Rectal smooth muscle tissue (tissue), 1 donor: ENCODE data around the gene IMP3.

Source experiments
- H3K27ac ChIP-seq: one replicate; pipeline ENCODE4 v1.7.0; 2013; ENCODE audit warnings: low read depth, low read length, inconsistent platforms
- H3K27me3 ChIP-seq: one replicate; pipeline ENCODE4 v1.7.0; 2013; ENCODE audit warnings: low read length; ENCODE audit not compliant: control insufficient read depth, insufficient read depth
- H3K36me3 ChIP-seq: one replicate; pipeline ENCODE4 v1.7.0; 2013; ENCODE audit warnings: low read length; ENCODE audit not compliant: control insufficient read depth, insufficient read depth
- H3K4me1 ChIP-seq: one replicate; pipeline ENCODE4 v1.7.0; 2013; ENCODE audit warnings: low read length; ENCODE audit not compliant: control insufficient read depth, insufficient read depth
- H3K4me3 ChIP-seq: one replicate; pipeline ENCODE4 v1.7.0; 2013; ENCODE audit warnings: low read length
- H3K9ac ChIP-seq: one replicate; pipeline ENCODE4 v1.7.0; 2013; ENCODE audit warnings: low read length

IMP3 gene

DNA sequence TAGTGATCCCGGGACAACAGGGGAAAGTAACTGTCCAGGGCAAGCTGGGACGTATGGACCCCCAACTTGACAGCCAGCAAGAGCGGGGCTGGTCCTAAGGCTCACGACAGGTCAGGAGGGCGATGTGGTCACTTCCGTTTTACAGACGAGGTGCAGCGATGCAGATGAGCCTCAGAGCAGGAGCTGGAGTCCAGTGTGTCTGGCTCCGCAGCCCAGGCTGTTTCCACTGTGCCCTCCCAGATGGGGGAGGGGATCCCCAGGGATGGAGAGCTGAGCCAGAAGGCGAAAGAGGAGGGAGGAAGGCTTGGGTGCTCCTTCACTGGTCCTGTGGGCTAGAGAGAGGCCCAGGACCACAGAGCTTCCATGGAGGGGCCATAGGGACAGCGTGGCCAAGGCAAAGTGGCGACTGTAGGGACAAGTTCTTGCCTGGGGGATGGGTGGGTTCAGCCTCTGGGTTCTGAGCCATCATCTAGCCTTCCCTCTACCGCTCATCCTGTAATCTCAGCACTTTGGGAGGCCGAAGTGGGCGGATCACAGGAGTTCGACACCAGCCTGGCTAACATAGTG lies 13.4 kb upstream of the IMP3 start:
- Histone ChIP-seq H3K4me1 (peaks cover 38% of the 10 kb centered on the region), H3K27me3 (no peaks in the 10 kb centered on the region), H3K27ac (no peak overlapping the region), H3K9ac (no peak overlapping the region), H3K36me3 (peaks cover 13% of the 10 kb centered on the region), H3K4me3 (peak overlapping the region; percentile 1)

DNA sequence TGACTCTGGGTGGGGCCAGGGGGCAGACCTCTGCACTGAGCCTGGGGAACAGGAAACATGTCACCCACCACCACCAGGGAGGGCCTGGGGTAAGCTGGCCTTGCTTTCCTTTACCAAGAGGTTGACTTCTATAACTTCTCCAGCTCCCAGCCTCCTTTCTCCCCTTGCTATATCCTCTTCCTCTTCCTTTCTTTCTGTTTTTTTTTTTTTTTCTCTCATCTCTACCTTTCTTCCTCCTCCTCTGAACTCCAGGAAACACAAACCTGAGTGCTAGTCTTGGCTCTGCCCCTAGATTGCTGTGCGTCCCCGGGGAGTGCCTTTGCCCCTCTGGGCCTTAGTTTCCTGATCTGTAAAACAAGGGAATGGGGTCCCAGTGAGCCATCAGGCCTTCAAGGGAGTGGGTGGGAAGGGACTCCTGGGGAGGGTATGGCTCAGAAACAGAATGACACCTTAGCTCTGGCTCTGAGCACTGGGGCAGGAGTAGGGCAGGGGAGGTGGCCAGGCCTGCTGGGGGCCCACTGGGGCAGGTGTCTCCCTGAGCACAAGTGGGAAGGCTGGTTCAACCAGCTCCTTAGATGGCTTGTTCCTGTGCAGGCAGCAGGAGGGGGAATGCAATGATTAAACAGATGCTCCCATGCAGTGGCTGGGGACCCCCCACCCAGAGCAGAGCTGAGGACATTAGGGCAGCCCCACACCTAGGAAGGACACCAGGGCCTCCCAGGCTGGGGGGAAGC lies 12.0 kb upstream of the IMP3 start:
- Histone ChIP-seq H3K36me3 (peaks cover 8% of the 10 kb centered on the region), H3K27me3 (no peaks in the 10 kb centered on the region), H3K4me3 (peak overlapping the region; percentile 57), H3K27ac (peak overlapping the region; percentile 27), H3K9ac (no peak overlapping the region), H3K4me1 (peaks cover 38% of the 10 kb centered on the region)

DNA sequence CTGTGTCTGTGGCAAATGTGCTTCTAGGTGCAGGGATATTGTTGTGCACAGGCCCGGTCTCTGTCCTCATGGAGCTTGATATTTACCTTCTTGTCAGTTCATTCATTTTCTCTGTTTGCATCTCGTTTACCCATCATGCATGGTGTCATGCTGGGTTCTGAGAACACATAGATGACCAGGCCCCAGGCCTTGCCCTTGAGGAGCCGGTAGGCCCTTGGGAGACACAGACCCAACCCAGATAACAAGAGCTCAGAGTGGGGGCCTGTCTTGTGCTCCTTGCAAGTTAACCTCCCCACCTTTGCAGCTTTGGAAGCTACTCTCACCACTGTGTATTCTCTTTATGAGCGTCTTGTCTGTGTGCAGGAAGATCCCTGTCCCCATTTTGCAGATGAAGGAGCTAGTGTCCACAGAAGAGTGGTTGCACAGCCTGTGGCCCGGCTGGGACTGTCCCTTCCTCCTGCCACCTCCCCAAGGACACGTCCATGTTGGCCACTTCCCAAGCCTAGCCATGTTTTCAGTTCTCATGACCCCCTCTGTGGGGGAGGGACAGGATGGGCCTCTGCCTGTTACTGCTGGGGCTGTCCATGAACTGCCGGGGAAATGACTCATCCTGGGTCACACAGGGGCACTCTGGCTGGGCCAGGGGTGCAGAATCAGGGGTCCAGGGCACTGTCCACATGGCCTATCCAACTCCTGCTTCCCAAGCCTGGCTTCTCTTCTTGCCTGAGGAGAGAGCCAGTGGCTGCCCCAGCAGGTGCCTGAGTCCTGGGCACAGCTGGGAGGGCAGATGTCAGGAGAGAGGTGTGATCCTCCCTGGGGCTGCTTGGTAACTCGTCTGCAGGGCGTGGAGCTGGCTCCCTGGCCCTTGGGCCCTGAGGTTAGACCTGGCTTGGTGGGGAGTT lies 11.1 kb upstream of the IMP3 start:
- Histone ChIP-seq H3K9ac (no peak overlapping the region), H3K27ac (peak overlapping the region; percentile 33)

DNA sequence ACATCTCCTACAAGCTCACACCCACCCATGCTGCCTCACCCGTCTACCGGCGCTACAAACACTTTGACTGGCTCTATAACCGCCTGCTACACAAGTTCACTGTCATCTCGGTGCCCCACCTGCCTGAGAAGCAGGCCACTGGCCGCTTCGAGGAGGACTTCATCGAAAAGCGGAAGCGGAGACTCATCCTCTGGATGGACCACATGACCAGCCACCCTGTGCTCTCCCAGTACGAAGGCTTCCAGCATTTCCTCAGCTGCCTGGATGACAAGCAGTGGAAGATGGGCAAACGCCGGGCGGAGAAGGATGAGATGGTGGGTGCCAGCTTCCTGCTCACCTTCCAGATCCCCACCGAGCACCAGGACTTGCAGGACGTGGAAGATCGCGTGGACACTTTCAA lies 9.8 kb upstream of the IMP3 start:
- H3K27me3 ChIP-seq: no peaks in the 10 kb centered on the region
- H3K36me3 ChIP-seq: no peaks in the 10 kb centered on the region
- H3K4me1 ChIP-seq: peaks cover 46% of the 10 kb centered on the region
- H3K27ac ChIP-seq: no peak overlapping the region
- peak overlapping the region; percentile 57 for H3K4me3 ChIP-seq
- H3K9ac ChIP-seq: no peak overlapping the region

More for the DNA sequence above, 11.1 kb upstream of the IMP3 start:
- H3K4me3 ChIP-seq: peak overlapping the region; percentile 57
- peaks cover 2% of the 10 kb centered on the region for H3K36me3 ChIP-seq
- H3K4me1 ChIP-seq: peaks cover 43% of the 10 kb centered on the region
- H3K27me3 ChIP-seq: no peaks in the 10 kb centered on the region

DNA sequence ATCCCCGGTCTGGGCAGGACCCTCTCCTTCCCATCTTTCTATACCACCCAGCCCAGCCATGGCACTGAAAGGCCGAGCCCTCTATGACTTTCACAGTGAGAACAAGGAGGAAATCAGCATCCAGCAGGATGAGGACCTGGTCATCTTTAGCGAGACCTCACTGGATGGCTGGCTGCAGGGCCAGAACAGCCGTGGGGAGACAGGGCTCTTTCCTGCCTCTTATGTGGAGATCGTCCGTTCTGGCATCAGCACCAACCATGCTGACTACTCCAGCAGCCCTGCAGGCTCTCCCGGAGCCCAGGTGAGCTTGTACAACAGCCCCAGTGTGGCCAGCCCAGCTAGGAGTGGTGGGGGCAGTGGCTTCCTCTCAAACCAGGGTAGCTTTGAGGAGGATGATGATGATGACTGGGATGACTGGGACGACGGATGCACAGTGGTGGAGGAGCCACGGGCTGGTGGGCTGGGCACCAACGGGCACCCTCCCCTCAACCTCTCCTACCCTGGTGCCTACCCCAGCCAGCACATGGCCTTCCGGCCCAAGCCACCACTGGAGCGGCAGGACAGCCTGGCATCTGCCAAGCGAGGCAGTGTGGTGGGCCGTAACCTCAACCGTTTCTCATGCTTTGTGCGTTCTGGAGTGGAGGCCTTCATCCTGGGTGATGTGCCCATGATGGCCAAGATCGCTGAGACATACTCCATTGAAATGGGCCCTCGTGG lies 9.2 kb upstream of the IMP3 start:
- H3K36me3 ChIP-seq: no peaks in the 10 kb centered on the region
- H3K27ac ChIP-seq: peak overlapping the region; percentile 93
- H3K27me3 ChIP-seq: no peaks in the 10 kb centered on the region
- H3K4me3 ChIP-seq: peak overlapping the region; percentile 81
- H3K9ac ChIP-seq: peak overlapping the region; percentile 32
- peaks cover 46% of the 10 kb centered on the region for H3K4me1 ChIP-seq

DNA sequence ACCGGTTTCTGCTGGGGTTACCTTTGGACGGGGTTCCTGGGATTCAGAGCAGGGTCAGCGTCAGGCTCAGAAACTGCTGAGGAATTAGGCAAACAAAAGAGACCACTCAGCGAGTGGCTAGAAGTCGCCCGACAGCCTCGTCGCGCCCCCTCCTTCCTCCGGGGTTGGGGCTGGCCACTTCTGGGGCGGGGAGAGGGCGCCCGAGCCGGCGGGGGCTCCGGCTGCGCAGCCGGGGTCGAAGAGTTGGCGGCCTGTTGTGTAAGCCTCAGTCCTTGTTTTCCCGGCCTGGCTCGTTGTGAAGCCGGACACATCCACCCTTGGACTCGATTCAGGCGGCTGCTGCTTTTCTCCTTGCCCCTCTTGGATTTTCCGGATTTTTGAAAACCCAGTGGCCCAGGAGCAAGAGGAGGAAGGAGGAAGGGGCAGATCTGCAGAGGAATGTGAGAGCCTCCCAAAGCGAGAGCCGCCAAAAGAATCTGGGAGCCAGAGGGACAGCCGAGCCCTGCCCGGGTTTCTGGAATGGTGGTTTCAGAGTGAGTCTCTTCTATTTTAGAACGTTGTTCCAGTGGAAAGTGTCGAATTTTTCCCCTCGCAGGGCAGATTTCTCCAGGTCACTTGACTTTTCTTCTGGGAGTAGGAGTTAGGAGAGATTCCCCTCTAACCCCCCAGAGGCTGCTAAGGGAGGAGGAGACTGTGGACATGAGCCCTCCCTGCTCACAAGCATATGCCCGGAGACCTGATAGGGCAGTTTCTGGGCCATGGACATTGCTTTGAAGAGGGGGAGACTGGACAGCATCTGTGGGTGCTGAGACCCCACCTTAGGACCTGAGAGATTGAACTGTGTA lies 8.4 kb upstream of the IMP3 start:
- Histone ChIP-seq H3K9ac (peak overlapping the region; percentile 95), H3K27ac (peak overlapping the region; percentile 93), H3K4me1 (peaks cover 43% of the 10 kb centered on the region), H3K36me3 (no peaks in the 10 kb centered on the region), H3K27me3 (no peaks in the 10 kb centered on the region), H3K4me3 (peak overlapping the region; percentile 81)

DNA sequence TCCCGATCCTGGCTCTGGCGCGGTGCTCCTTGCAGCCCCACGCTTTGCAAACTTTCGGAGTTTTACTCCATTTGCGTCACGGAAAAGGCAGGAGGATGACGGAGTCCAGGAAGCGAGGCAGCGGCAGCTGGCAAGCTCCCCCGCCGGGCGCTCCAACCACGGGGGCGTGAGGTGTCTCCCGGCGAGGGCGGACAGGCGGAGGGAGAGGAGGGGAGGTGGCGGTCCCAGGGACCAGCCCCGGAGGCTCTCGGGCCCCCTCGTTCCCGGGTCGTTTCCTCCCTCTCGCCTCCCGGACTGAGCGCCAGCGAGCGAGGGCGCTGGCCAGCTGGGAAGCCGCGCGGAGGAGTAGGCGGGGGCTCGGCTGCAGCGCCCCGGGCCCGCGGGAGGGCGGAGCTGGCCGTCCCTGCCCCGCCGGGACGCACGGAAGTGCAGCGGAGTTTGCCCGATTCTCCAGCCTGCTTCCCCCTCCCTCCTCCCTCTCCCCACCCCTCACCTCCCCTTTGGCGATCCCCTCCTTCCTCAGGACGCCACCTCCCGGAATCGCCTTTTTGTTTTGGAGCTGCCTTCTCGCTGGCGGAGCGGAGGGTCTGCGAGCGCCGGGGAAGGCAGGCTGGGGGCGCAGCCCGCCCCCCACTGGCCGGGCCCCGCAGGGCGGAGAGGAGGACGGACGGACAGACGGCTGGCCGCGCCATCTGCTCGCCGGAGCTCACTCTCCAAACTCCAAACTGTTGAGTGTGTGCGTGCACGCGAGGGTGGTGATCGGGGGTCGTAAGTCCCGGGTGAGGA lies 7.5 kb upstream of the IMP3 start, which contains the start of gene SNX33:
TSS of gene SNX33 (plus strand) at position 543 of the 786 bp plus-strand sequence. CDS start 1,191 bp downstream, outside the sequence.
- Histone ChIP-seq H3K9ac (peak within 1 kb of the TSS; percentile 95), H3K27me3 (no peaks in the 10 kb centered on the region), H3K4me1 (peaks cover 40% of the 10 kb centered on the region), H3K27ac (peak within 1 kb of the TSS; percentile 93), H3K36me3 (no peaks in the 10 kb centered on the region), H3K4me3 (peak within 1 kb of the TSS; percentile 81)

DNA sequence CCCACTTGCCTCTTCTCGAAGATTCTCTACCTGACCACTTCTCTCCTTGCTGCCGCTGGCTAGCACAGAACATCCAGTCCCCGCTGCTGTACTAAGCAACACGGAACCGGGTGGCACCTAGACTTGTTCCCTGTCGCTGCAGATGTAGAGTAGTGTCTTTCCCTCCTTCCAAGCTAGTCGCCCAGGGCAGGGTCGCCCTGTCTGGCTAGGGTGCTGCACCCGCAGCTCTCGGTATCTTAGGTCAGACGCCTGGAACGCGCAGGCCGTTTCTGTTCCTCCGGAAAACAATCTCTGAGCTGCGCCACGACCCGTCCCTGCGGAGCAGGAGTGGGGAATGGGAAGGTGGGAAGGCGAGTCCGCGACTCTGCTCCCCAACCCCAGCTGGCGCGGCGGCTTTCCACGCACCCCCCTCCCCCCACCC lies 6.9 kb upstream of the IMP3 start:
- Histone ChIP-seq H3K27ac (peak overlapping the region; percentile 93), H3K4me1 (peaks cover 34% of the 10 kb centered on the region), H3K4me3 (peak overlapping the region; percentile 81), H3K36me3 (no peaks in the 10 kb centered on the region), H3K27me3 (no peaks in the 10 kb centered on the region), H3K9ac (peak overlapping the region; percentile 95)

DNA sequence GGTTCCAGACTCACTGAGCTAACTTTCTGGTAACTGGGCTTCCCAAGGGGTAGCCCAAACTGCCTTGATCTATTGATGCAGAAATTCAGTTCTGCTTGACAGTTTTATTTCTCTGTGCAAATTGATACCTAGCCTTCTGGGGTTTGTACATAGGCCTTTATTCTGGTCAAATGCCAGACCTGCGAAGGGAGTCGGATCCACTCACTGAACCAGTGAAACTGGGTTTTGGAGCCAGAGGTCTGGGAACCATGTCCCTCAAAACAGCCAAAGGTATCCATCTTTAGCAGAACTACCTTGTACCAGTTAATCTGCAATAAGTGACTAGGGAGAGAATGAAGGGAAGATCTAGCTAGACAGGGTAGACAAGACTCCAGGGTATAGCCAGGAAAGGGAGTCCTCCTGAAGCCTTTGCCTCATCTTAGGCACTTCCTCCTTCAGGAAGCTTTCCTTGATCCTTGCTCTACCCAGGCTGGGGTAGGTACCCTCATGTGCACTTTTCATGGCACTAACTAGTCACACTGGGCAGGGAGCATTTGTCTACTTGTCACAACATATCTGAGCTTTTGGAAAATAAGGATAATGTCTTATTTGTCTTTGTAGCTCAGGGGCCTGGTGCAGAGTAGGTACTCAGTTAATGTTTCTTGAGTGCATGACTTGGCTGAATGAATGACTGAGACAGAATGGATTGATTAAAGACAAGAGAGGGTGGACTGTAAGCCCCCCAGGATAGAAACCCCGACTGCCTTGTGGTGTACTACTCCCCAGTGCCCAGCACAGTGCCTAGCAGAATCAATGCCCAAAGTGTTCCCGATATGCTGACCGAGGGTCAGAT lies 6.3 kb upstream of the IMP3 start:
- H3K36me3 ChIP-seq: no peaks in the 10 kb centered on the region
- H3K4me1 ChIP-seq: peaks cover 29% of the 10 kb centered on the region
- peak overlapping the region; percentile 95 for H3K9ac ChIP-seq
- H3K27me3 ChIP-seq: no peaks in the 10 kb centered on the region
- H3K4me3 ChIP-seq: peak overlapping the region; percentile 81
- H3K27ac ChIP-seq: peak overlapping the region; percentile 93

DNA sequence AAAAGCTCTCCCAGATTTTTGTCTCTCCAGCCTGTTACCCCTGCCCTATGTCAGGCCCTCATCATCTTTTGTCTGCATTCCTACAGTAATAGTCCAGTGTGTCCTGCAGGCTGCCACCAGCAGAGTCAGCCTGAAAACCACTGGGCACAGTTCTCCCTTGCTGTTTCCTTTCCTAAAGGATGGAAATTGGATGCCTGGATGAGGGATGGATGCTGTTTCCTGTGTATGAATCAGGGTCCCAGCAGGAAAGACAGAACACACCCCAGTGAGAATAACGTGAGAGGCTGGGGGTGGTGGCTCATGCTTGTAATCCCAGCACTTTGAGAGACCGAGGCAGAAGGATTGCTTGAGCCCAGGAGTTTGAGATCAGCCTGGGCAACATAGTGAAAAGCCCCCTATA lies 4.4 kb upstream of the IMP3 start:
- no peak overlapping the region for H3K4me3 ChIP-seq
- H3K27me3 ChIP-seq: no peaks in the 10 kb centered on the region
- no peaks in the 10 kb centered on the region for H3K36me3 ChIP-seq
- H3K9ac ChIP-seq: no peak overlapping the region
- H3K4me1 ChIP-seq: peaks cover 17% of the 10 kb centered on the region
- H3K27ac ChIP-seq: no peak overlapping the region
